Measurements from ENCODE around the gene CD80. TPM values are rescaled to one million over a fixed set of nuclear protein-coding genes. Genes with fewer than 3 reads are reported as not detected.
A peak's percentile ranks its signal among the peaks of the same experiment; 100 is the strongest.

CD80 gene
- total and polyA plus RNA-seq, 10 of the 15 experiments (the other 5 are each of a cell fraction or from before 2014, with no cell fraction given) = 41.4 to 137 (median 58.1) TPM

GRCh38 chr3:119570229-119570628 lies 10.8 kb upstream of the CD80 start (continued):
- TF ChIP-seq E4F1 (IDR thresholded peaks at IDR 0.05; ENCODE audit: borderline replicate concordance, partially characterized antibody) (no peak), NFYA (IDR thresholded peaks at IDR 0.05; ENCODE audit: borderline replicate concordance, low read depth, low read length) (no peak), IKZF2 (IDR thresholded peaks at IDR 0.05) (peak; percentile 89 to 90), CBX3 (IDR thresholded peaks at IDR 0.05; ENCODE audit: borderline replicate concordance, low read depth) (no peak), SMC3 (IDR thresholded peaks at IDR 0.05; ENCODE audit: borderline replicate concordance, low read length) (no peak), ASH2L (IDR thresholded peaks at IDR 0.05; ENCODE audit: borderline replicate concordance, low read depth) (no peak), FOXK2 (IDR thresholded peaks at IDR 0.05) (no peak), NBN (IDR thresholded peaks at IDR 0.05) (no peak), NRF1 (conservative IDR thresholded peaks at IDR 0.05; ENCODE audit: low read depth, low read length) (no peak), PAX8 (IDR thresholded peaks at IDR 0.05) (no peak), SKIL (IDR thresholded peaks at IDR 0.05; ENCODE audit: low read depth, poor library complexity, severe bottlenecking) (peak; percentile 26), YY1 (IDR thresholded peaks at IDR 0.05; ENCODE audit: low read depth, low read length) (no peak), DPF2 (IDR thresholded peaks at IDR 0.05) (peak; percentile 52; the same call in 1 of the 2 replicates), HDAC6 (IDR thresholded peaks at IDR 0.05; ENCODE audit: unreplicated experiment) (no peak), EED (IDR thresholded peaks at IDR 0.05; ENCODE audit: low read depth) (peak; percentile 79), IRF3 (IDR thresholded peaks at IDR 0.05) (no peak), CHD1 (IDR thresholded peaks at IDR 0.05; ENCODE audit: low read depth, low read length) (no peak), WRNIP1 (IDR thresholded peaks at IDR 0.05; ENCODE audit: borderline replicate concordance, low read depth, low read length) (no peak), SPI1 (IDR thresholded peaks at IDR 0.05; ENCODE audit: borderline replicate concordance, insufficient read depth, low read depth, low read length) (0 out of 2 replicates have a peak, but pooled peaks have one; percentile 7)
- TF ChIP-seq, protein P1, sequence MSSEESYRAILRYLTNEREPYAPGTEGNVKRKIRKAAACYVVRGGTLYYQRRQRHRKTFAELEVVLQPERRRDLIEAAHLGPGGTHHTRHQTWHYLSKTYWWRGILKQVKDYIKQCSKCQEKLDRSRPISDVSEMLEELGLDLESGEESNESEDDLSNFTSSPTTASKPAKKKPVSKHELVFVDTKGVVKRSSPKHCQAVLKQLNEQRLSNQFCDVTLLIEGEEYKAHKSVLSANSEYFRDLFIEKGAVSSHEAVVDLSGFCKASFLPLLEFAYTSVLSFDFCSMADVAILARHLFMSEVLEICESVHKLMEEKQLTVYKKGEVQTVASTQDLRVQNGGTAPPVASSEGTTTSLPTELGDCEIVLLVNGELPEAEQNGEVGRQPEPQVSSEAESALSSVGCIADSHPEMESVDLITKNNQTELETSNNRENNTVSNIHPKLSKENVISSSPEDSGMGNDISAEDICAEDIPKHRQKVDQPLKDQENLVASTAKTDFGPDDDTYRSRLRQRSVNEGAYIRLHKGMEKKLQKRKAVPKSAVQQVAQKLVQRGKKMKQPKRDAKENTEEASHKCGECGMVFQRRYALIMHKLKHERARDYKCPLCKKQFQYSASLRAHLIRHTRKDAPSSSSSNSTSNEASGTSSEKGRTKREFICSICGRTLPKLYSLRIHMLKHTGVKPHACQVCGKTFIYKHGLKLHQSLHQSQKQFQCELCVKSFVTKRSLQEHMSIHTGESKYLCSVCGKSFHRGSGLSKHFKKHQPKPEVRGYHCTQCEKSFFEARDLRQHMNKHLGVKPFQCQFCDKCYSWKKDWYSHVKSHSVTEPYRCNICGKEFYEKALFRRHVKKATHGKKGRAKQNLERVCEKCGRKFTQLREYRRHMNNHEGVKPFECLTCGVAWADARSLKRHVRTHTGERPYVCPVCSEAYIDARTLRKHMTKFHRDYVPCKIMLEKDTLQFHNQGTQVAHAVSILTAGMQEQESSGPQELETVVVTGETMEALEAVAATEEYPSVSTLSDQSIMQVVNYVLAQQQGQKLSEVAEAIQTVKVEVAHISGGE (CRISPR knock-in tag; IDR thresholded peaks at IDR 0.05) = no peak
- TF ChIP-seq, protein P2, sequence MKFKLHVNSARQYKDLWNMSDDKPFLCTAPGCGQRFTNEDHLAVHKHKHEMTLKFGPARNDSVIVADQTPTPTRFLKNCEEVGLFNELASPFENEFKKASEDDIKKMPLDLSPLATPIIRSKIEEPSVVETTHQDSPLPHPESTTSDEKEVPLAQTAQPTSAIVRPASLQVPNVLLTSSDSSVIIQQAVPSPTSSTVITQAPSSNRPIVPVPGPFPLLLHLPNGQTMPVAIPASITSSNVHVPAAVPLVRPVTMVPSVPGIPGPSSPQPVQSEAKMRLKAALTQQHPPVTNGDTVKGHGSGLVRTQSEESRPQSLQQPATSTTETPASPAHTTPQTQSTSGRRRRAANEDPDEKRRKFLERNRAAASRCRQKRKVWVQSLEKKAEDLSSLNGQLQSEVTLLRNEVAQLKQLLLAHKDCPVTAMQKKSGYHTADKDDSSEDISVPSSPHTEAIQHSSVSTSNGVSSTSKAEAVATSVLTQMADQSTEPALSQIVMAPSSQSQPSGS (IDR thresholded peaks at IDR 0.05; ENCODE audit: low read length) = no peak
